Esophagus muscularis mucosa (tissue), 4 donors: ENCODE data around the gene ATE1.

Source experiments
- CTCF ChIP-seq, 3 experiments: fragments of 200-600 bp in 2 of 3; fragments of 450-650 bp in 1 of 3; sonication (generic) in 2 of 3; IDR thresholded peaks; one replicate each; pipeline ENCODE4 v1.5.1; 2017 to 2019; ENCODE audit warnings: antibody characterized with exemption in 3 of 3, mild to moderate bottlenecking in 2 of 3, moderate library complexity in 1 of 3
- EP300 ChIP-seq: sonication (generic); formaldehyde crosslinking; IDR thresholded peaks from one replicate; pipeline ENCODE4 v1.6.1; 2017; ENCODE audit warnings: antibody characterized with exemption
- POLR2A ChIP-seq: fragments of 450-650 bp; IDR thresholded peaks from one replicate; pipeline ENCODE4 v1.6.1; 2017; ENCODE audit warnings: antibody characterized with exemption, moderate library complexity, mild to moderate bottlenecking, low read depth
- POLR2AphosphoS5 ChIP-seq, 2 donors: sonication (generic); formaldehyde crosslinking; IDR thresholded peaks; one replicate each; pipeline ENCODE4 v1.6.1; 2017; ENCODE audit warnings: antibody characterized with exemption in 2 of 2

DNA sequence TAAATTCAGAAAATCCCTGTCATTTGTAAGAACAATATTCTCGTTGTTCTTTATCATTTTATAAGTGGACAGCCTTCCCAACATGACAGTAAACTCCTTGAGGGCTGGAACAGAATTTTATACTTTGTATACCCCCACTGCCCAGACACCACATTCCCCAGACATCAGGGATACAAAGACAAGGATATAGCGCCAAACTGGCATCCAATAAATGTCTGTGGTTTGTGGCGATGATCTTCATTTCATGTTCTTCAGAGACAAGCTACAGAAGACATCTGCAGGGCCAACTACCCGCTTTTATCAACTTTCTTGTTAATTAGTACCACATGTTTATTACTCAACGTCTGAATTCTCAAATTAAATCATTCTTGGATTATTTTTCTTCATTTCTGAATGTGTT is 155.9 kb downstream of the ATE1 start:
- TF ChIP-seq POLR2A (no peak), EP300 (no peak), CTCF (IDR thresholded peaks at IDR 0.05) (no peak), POLR2AphosphoS5 (IDR thresholded peaks at IDR 0.05) (no peak)
